Stimulated activated CD8-positive, alpha-beta memory T cell treated with anti-CD3 and anti-CD28 coated beads, Interleukin-15, amount 100 ng/mL, for 1 hour (primary cell): ENCODE results near the gene ABT1.
"Not testable (repeated sequence)": the region's sequence is repeated elsewhere in the genome, so short reads cannot be mapped to it uniquely, and the experiment has no call there.

Source experiments
- DNase-seq: peaks from one replicate; pipeline ENCODE4 v3.0.0-alpha.2; 2020; ENCODE audit warnings: low read depth

Gene ABT1

GRCh38 chr6:26596579-26597388, at the start of gene ABT1:
TSS of gene ABT1 (plus strand) at chr6:26596953. CDS start at chr6:26596983, 30 bp downstream.
- peak; percentile 96 for DNase-seq

GRCh38 chr6:26547363-26547762, 49.4 kb upstream of the ABT1 start:
- not testable (repeated sequence) for DNase-seq

GRCh38 chr6:26550250-26550993, 46.3 kb upstream of the ABT1 start:
- no peak for DNase-seq

- DNase-seq = no peak
These were observed 44.5 kb upstream of the ABT1 start for GRCh38 chr6:26552205-26552604.

GRCh38 chr6:26552640-26553188, 44.0 kb upstream of the ABT1 start:
- no peak for DNase-seq

- peak; percentile 59 for DNase-seq
These were observed 43.5 kb upstream of the ABT1 start for GRCh38 chr6:26553264-26553634.

- peak; percentile 56 for DNase-seq
These were observed 42.9 kb upstream of the ABT1 start for GRCh38 chr6:26553635-26554446.

GRCh38 chr6:26554447-26554696, 42.4 kb upstream of the ABT1 start:
- no peak for DNase-seq

- no peak for DNase-seq
These were observed 41.9 kb upstream of the ABT1 start for GRCh38 chr6:26554697-26555504.

- no peak for DNase-seq
These were observed 41.1 kb upstream of the ABT1 start for GRCh38 chr6:26555505-26556262.

GRCh38 chr6:26556263-26557070, 40.3 kb upstream of the ABT1 start:
- no peak for DNase-seq

- no peak for DNase-seq
These were observed 35.0 kb upstream of the ABT1 start for GRCh38 chr6:26561533-26562466.

GRCh38 chr6:26563488-26563887, 33.3 kb upstream of the ABT1 start:
- no peak for DNase-seq

- DNase-seq = peak; percentile 100
These were observed 27.9 kb upstream of the ABT1 start for GRCh38 chr6:26568601-26569432.

GRCh38 chr6:26569433-26569764, 27.4 kb upstream of the ABT1 start:
- no peak for DNase-seq

GRCh38 chr6:26570027-26570809, 26.5 kb upstream of the ABT1 start:
- DNase-seq = no peak

GRCh38 chr6:26571592-26572296, 25.0 kb upstream of the ABT1 start:
- DNase-seq = no peak
